Endothelial cell of umbilical vein (primary cell): ENCODE measurements around the gene RASA1.

ENCODE experiments used
- CTCF ChIP-seq, 2 donors: IDR thresholded peaks; 1 replicate in 1 of 2; 2 replicates in 1 of 2; pipeline ENCODE4 v1.5.1; 2011; ENCODE audit warnings: low read length in 2 of 2, mild to moderate bottlenecking in 2 of 2, moderate library complexity in 2 of 2, control low read depth in 1 of 2, inconsistent platforms in 1 of 2, low read depth in 1 of 2; ENCODE audit not compliant: insufficient read depth in 1 of 2; ENCODE audit errors: extremely low read depth in 1 of 2
- POLR2AphosphoS5 ChIP-seq: IDR thresholded peaks from 2 replicates; pipeline ENCODE4 v1.6.1; 2012; ENCODE audit warnings: low read depth, mild to moderate bottlenecking, control low read depth, low read length, moderate library complexity; ENCODE audit not compliant: insufficient read depth

- TF ChIP-seq CTCF (IDR thresholded peaks at IDR 0.05; ENCODE audit: extremely low read depth in 1 of 2, insufficient read depth in 1 of 2, low read depth in 1 of 2, low read length in 2 of 2), result no peak
- TF ChIP-seq POLR2AphosphoS5, result no peak
Measured at GRCh38 chr5:87405472-87406155, 137.9 kb downstream of the RASA1 start.
